ENCODE results near the gene STOML1. TPM values are rescaled to one million over a fixed set of nuclear protein-coding genes. Genes with fewer than 3 reads are reported as not detected.
"Not testable (repeated sequence)": the region's sequence is repeated elsewhere in the genome, so short reads cannot be mapped to it uniquely, and the experiment has no call there.

STOML1 gene
- polyA plus RNA-seq, 2 of the 4 experiments (the other 2 are of a cell fraction), result 4.3 to 4.9 TPM

GRCh38 chr15:73975440-73976125 is 16.5 kb downstream of the STOML1 start:
- H3K27ac ChIP-seq; DNase-seq (ENCODE audit: low read depth in 1 of 2, low spot score in 1 of 2); H3K4me3 ChIP-seq; H3K9me3 ChIP-seq; FAIRE-seq; ATAC-seq; H3K4me2 ChIP-seq; H3K4me1 ChIP-seq: not testable (repeated sequence)
- POLR2A ChIA-PET, result interaction anchor here (0.6 kb wide), 1 partner anchor 31 kb away, joined by 3 read pairs; no protein-coding TSS in a partner anchor
- WGBS (ENCODE audit: missing lambda C conversion rate), result 52% methylated on average over 18 of the region's 18 CpGs
- CTCF ChIA-PET, result interaction anchor here (0.9 to 14.5 kb wide), 10 partner anchors 9 to 332 kb away, joined by 3 to 237 read pairs (median 19); partner anchors contain the start of genes PML and STOML1

- H3K4me2 ChIP-seq; H3K4me3 ChIP-seq; POLR2A ChIA-PET; H3K27ac ChIP-seq; DNase-seq (ENCODE audit: low read depth in 1 of 2, low spot score in 1 of 2); FAIRE-seq; H3K4me1 ChIP-seq; H3K9me3 ChIP-seq; ATAC-seq: not testable (repeated sequence)
- WGBS (ENCODE audit: missing lambda C conversion rate), result 96% methylated on average over 8 of the region's 39 CpGs
- CTCF ChIA-PET, result interaction anchor here (0.8 to 14.5 kb wide), 18 partner anchors 10 to 352 kb away, joined by 3 to 237 read pairs (median 8); partner anchors contain the start of genes PML and STOML1
Observed at GRCh38 chr15:73973683-73974200, 18.4 kb downstream of the STOML1 start.

GRCh38 chr15:73972984-73973682 is 19.0 kb downstream of the STOML1 start:
- FAIRE-seq (no peak), DNase-seq (ENCODE audit: low read depth in 1 of 2, low spot score in 1 of 2) (peak; percentile 62 to 70), ATAC-seq (peak; percentile 96)
- no peaks in the 10 kb centered on the region for H3K9me3 ChIP-seq
- H3K27ac ChIP-seq, result peak overlapping the region; percentile 58 to 80; a peak in 5 of 6 replicates
- ChIA-PET CTCF (interaction anchor here (0.8 to 14.5 kb wide), 26 partner anchors 9 to 353 kb away, joined by 3 to 237 read pairs (median 4); partner anchors contain the start of genes PML and STOML1), POLR2A (interaction anchor here (1.0 kb wide), 1 partner anchor 64 kb away, joined by 5 read pairs; no protein-coding TSS in a partner anchor)
- 19% methylated on average over 9 of the region's 26 CpGs for WGBS (ENCODE audit: missing lambda C conversion rate)
- H3K4me3 ChIP-seq, result no peak overlapping the region
- H3K4me1 ChIP-seq, result no peaks in the 10 kb centered on the region
- TF ChIP-seq CBX2 (IDR thresholded peaks at IDR 0.05; ENCODE audit: borderline replicate concordance, low read depth) (no peak), RAD21 (conservative IDR thresholded peaks at IDR 0.05 in 1 of 2, IDR thresholded peaks at IDR 0.05 in 1 of 2) (peak; percentile 88 to 89), CTCF (IDR thresholded peaks at IDR 0.05) (peak; percentile 73), SMC3 (IDR thresholded peaks at IDR 0.05) (peak; percentile 67), ZSCAN20 (CRISPR knock-in tag; IDR thresholded peaks at IDR 0.05) (no peak), ELK1 (IDR thresholded peaks at IDR 0.05; ENCODE audit: low read depth, low read length) (no peak), HEYL (CRISPR knock-in tag; IDR thresholded peaks at IDR 0.05) (no peak), NFE2L2 (conservative IDR thresholded peaks at IDR 0.05; ENCODE audit: low read length) (no peak)
- H3K4me2 ChIP-seq, result peak overlapping the region; percentile 87

GRCh38 chr15:73969151-73969759 is 22.8 kb downstream of the STOML1 start:
- ATAC-seq (no peak), DNase-seq (ENCODE audit: low read depth in 1 of 2, low spot score in 1 of 2) (no peak), FAIRE-seq (no peak)
- WGBS (ENCODE audit: missing lambda C conversion rate), result 58% methylated on average over 5 of the region's 6 CpGs
- no peak overlapping the region for H3K4me2 ChIP-seq
- 0 out of 3 replicates have a peak, but pooled peaks cover 3% of the 10 kb centered on the region for H3K4me1 ChIP-seq
- ChIA-PET POLR2A (no interaction called here), CTCF (interaction anchor here (0.8 to 14.5 kb wide), 5 partner anchors 9 to 70 kb away, joined by 3 to 237 read pairs (median 24); no protein-coding TSS in a partner anchor)
- H3K27ac ChIP-seq, result no peak overlapping the region
- TF ChIP-seq TFCP2L1 (CRISPR knock-in tag; IDR thresholded peaks at IDR 0.05) (no peak), HOXB13 (CRISPR knock-in tag; IDR thresholded peaks at IDR 0.05; ENCODE audit: low read depth) (no peak), HOXB5 (CRISPR knock-in tag; IDR thresholded peaks at IDR 0.05) (no peak), HOXA7 (CRISPR knock-in tag; IDR thresholded peaks at IDR 0.05) (no peak), CBX8 (IDR thresholded peaks at IDR 0.05) (no peak), KDM5A (IDR thresholded peaks at IDR 0.05) (no peak), CBX2 (IDR thresholded peaks at IDR 0.05; ENCODE audit: borderline replicate concordance, low read depth) (no peak), RARB (CRISPR knock-in tag; IDR thresholded peaks at IDR 0.05) (no peak), TP53 (CRISPR knock-in tag; IDR thresholded peaks at IDR 0.05) (no peak)
- H3K9me3 ChIP-seq, result no peaks in the 10 kb centered on the region
- no peak overlapping the region for H3K4me3 ChIP-seq
